ENCODE results near the gene WARS2. TPM values are rescaled to one million over a fixed set of nuclear protein-coding genes. Genes with fewer than 3 reads are reported as not detected.

WARS2 gene
- total and polyA plus RNA-seq, 2 experiments from 2014 or later, result 6.2 to 19.3 TPM

DNA sequence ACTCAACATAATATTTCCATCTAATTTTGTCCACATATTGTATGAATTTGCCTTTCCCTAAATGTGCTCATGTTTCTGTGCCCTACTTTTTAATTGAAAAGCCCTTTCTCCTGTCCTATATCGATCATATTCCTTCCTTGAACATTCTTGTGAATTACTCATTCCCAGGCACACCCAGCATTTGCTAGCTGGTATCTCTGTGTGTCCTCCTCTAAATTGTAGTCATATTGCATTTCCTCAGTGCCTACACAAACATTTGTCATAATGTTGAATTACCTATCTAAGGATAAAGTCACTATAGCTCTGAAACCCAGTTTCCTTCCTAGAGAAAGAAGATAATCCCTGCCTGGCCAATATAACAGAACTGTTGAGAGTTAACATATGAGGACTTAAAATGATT lies 112.7 kb downstream of the WARS2 start:
- WGBS (ENCODE audit: low lambda C conversion rate, missing lambda C conversion rate), result 85% methylated on average over 1 of the region's 1 CpG
- no peak overlapping the region for H3K4me2 ChIP-seq
- H3K27ac ChIP-seq, result no peak overlapping the region
- no peaks in the 10 kb centered on the region for H3K79me2 ChIP-seq
- H3K4me3 ChIP-seq, result no peak overlapping the region
- H2AFZ ChIP-seq, result no peak overlapping the region
- TF ChIP-seq EZH2 (IDR thresholded peaks at IDR 0.05; ENCODE audit: borderline replicate concordance), result no peak
- no peak for TF ChIP-seq CTCF (IDR thresholded peaks at IDR 0.05; ENCODE audit: poor library complexity)
- TF ChIP-seq EZH2phosphoT487 (IDR thresholded peaks at IDR 0.05; ENCODE audit: low read depth, severe bottlenecking, unreplicated experiment), result no peak
- no peaks in the 10 kb centered on the region for H3K27me3 ChIP-seq
- DNase-seq (ENCODE audit: low spot score), result no peak
- H3K4me1 ChIP-seq (ENCODE audit: insufficient read depth), result no peaks in the 10 kb centered on the region
- no peaks in the 10 kb centered on the region for H3K9me2 ChIP-seq (replicated peaks; ENCODE audit: insufficient read depth)
- no peaks in the 10 kb centered on the region for H3K36me3 ChIP-seq (replicated peaks; ENCODE audit: insufficient read depth, low read depth)
- H4K20me1 ChIP-seq (ENCODE audit: insufficient read depth, poor library complexity, severe bottlenecking), result no peaks in the 10 kb centered on the region
- H3K9me3 ChIP-seq (ENCODE audit: low read depth), result no peaks in the 10 kb centered on the region

- DNase-seq (ENCODE audit: low spot score), result no peak
- H3K4me3 ChIP-seq, result no peak overlapping the region
- TF ChIP-seq EZH2phosphoT487 (IDR thresholded peaks at IDR 0.05; ENCODE audit: low read depth, severe bottlenecking, unreplicated experiment) (no peak), CTCF (IDR thresholded peaks at IDR 0.05; ENCODE audit: poor library complexity) (no peak), EZH2 (IDR thresholded peaks at IDR 0.05; ENCODE audit: borderline replicate concordance) (no peak)
- no peaks in the 10 kb centered on the region for H3K4me1 ChIP-seq (ENCODE audit: insufficient read depth)
- WGBS (ENCODE audit: low lambda C conversion rate, missing lambda C conversion rate), result 85% methylated on average over 5 of the region's 5 CpGs
- H3K27me3 ChIP-seq, result no peaks in the 10 kb centered on the region
- H2AFZ ChIP-seq, result no peak overlapping the region
- no peaks in the 10 kb centered on the region for H3K36me3 ChIP-seq (replicated peaks; ENCODE audit: insufficient read depth, low read depth)
- no peak overlapping the region for H3K4me2 ChIP-seq
- H3K79me2 ChIP-seq, result no peaks in the 10 kb centered on the region
- no peak overlapping the region for H3K27ac ChIP-seq
- no peaks in the 10 kb centered on the region for H3K9me2 ChIP-seq (replicated peaks; ENCODE audit: insufficient read depth)
- H3K9me3 ChIP-seq (ENCODE audit: low read depth), result no peaks in the 10 kb centered on the region
- H4K20me1 ChIP-seq (ENCODE audit: insufficient read depth, poor library complexity, severe bottlenecking), result no peaks in the 10 kb centered on the region
Observed at GRCh38 chr1:119026956-119027355, 113.5 kb downstream of the WARS2 start.

DNA sequence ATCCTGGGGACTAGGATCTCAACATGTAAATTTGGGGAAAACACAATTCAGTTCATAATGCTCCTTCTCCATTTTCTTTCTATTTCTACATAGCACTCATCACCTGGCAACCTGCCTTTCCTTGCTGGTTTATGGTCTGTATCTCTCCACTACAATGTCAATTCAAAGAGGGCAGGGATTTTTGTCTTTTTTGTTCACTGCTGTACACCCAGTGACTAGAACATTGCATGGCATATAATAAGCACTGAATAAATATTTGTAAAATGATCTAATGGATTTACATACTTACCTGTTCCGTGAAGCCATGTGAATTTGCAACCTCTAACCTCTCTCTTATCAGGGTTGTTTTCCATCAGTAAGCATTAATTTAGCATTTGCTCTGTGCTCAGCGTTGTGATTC lies 124.9 kb downstream of the WARS2 start:
- H3K79me2 ChIP-seq, result no peaks in the 10 kb centered on the region
- peaks cover 3% of the 10 kb centered on the region for H3K27me3 ChIP-seq
- H3K36me3 ChIP-seq (replicated peaks; ENCODE audit: insufficient read depth, low read depth), result no peaks in the 10 kb centered on the region
- no peak overlapping the region for H3K4me3 ChIP-seq
- WGBS (ENCODE audit: low lambda C conversion rate, missing lambda C conversion rate), result 72% methylated on average over 2 of the region's 2 CpGs
- no peak for DNase-seq (ENCODE audit: low spot score)
- H3K9me3 ChIP-seq (ENCODE audit: low read depth), result no peaks in the 10 kb centered on the region
- TF ChIP-seq CTCF (IDR thresholded peaks at IDR 0.05; ENCODE audit: poor library complexity) (no peak), EZH2 (IDR thresholded peaks at IDR 0.05; ENCODE audit: borderline replicate concordance) (no peak), EZH2phosphoT487 (IDR thresholded peaks at IDR 0.05; ENCODE audit: low read depth, severe bottlenecking, unreplicated experiment) (no peak)
- H3K27ac ChIP-seq, result peak overlapping the region; percentile 20
- no peaks in the 10 kb centered on the region for H4K20me1 ChIP-seq (ENCODE audit: insufficient read depth, poor library complexity, severe bottlenecking)
- no peaks in the 10 kb centered on the region for H3K4me1 ChIP-seq (ENCODE audit: insufficient read depth)
- no peak overlapping the region for H3K4me2 ChIP-seq
- H2AFZ ChIP-seq, result no peak overlapping the region
- H3K9me2 ChIP-seq (replicated peaks; ENCODE audit: insufficient read depth), result no peaks in the 10 kb centered on the region

- H3K9me3 ChIP-seq (ENCODE audit: low read depth), result no peaks in the 10 kb centered on the region
- no peaks in the 10 kb centered on the region for H3K9me2 ChIP-seq (replicated peaks; ENCODE audit: insufficient read depth)
- no peak overlapping the region for H3K4me2 ChIP-seq
- H3K27ac ChIP-seq, result no peak overlapping the region
- no peak for DNase-seq (ENCODE audit: low spot score)
- H4K20me1 ChIP-seq (ENCODE audit: insufficient read depth, poor library complexity, severe bottlenecking), result no peaks in the 10 kb centered on the region
- no peak overlapping the region for H2AFZ ChIP-seq
- TF ChIP-seq EZH2phosphoT487 (IDR thresholded peaks at IDR 0.05; ENCODE audit: low read depth, severe bottlenecking, unreplicated experiment), result no peak
- TF ChIP-seq CTCF (IDR thresholded peaks at IDR 0.05; ENCODE audit: poor library complexity), result no peak
- no peak for TF ChIP-seq EZH2 (IDR thresholded peaks at IDR 0.05; ENCODE audit: borderline replicate concordance)
- no peaks in the 10 kb centered on the region for H3K79me2 ChIP-seq
- H3K4me3 ChIP-seq, result no peak overlapping the region
- H3K36me3 ChIP-seq (replicated peaks; ENCODE audit: insufficient read depth, low read depth), result no peaks in the 10 kb centered on the region
- H3K4me1 ChIP-seq (ENCODE audit: insufficient read depth), result no peaks in the 10 kb centered on the region
- 78% methylated on average over 5 of the region's 5 CpGs for WGBS (ENCODE audit: low lambda C conversion rate, missing lambda C conversion rate)
- H3K27me3 ChIP-seq, result peaks cover 26% of the 10 kb centered on the region
Observed at GRCh38 chr1:119012383-119012782, 128.1 kb downstream of the WARS2 start.

All from hepatocyte (in vitro differentiated cells).